DOHH2 (cell line): ENCODE measurements around the gene ZNF451.

Experiments
- EZH2phosphoT487 ChIP-seq: fragments of 200-600 bp; sonication (generic); IDR thresholded peaks from 2 replicates; pipeline ENCODE4 v1.6.1; 2017; ENCODE audit warnings: borderline replicate concordance, mild to moderate bottlenecking, antibody characterized with exemption, low read length, moderate library complexity, mixed read lengths
- TF ChIP-seq, protein P1 (sequence below): fragments of 200-600 bp; sonication (generic); IDR thresholded peaks from one replicate; pipeline ENCODE4 v1.5.1; 2014; ENCODE audit warnings: antibody characterized with exemption, mild to moderate bottlenecking, low read depth, low read length; ENCODE audit not compliant: poor library complexity, severe bottlenecking

DNA sequence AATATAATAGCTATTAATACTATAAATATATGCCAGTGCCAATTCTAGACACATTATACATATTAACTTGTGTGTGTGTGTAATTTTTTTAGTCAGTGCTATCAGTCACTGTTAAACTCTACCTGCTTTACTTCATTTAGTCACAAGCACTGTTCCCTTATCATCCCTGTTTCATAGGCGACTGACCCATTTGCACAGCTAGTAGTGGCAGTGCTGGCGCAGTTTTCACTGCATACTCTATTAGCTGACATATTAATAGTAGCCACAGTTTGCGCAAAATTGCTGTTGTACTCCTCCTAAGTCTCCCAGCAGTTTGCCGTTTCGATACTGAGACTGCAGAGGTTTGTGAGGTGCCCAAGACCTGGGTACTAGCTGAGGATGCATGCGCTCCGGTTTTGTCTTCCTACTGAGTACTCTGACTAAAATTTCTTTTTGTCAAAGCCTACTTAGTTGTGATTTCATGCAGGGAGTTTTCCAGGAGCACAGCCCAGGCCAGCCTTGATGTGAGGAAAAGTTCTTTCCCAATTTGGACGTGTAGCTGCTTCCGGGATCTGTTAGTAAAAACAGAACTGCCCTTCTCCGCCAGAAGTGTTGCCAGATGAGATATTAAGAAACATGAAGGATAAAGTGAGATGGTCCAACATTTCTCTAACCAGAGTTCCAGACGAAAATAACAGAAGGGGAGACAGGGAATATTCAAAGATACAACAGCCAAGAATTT, 87.7 kb downstream of the ZNF451 start:
- TF ChIP-seq, protein P1, sequence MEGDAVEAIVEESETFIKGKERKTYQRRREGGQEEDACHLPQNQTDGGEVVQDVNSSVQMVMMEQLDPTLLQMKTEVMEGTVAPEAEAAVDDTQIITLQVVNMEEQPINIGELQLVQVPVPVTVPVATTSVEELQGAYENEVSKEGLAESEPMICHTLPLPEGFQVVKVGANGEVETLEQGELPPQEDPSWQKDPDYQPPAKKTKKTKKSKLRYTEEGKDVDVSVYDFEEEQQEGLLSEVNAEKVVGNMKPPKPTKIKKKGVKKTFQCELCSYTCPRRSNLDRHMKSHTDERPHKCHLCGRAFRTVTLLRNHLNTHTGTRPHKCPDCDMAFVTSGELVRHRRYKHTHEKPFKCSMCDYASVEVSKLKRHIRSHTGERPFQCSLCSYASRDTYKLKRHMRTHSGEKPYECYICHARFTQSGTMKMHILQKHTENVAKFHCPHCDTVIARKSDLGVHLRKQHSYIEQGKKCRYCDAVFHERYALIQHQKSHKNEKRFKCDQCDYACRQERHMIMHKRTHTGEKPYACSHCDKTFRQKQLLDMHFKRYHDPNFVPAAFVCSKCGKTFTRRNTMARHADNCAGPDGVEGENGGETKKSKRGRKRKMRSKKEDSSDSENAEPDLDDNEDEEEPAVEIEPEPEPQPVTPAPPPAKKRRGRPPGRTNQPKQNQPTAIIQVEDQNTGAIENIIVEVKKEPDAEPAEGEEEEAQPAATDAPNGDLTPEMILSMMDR: no peak
- TF ChIP-seq EZH2phosphoT487: no peak
